NCI-H1436 treated with DMSO at 0.1 percent for 48 hours (cell line): ENCODE measurements around the gene MMP17.

Experiments
- DNase-seq: peaks from one replicate; lab custom pipeline; 2025; lab: John Stamatoyannopoulos, UW

MMP17 gene

GRCh38 chr12:131895640-131896079 lies 67.5 kb downstream of the MMP17 start:
- no peak for DNase-seq

GRCh38 chr12:131896080-131896810 lies 68.1 kb downstream of the MMP17 start:
- DNase-seq: no peak

- DNase-seq: no peak
Measured at GRCh38 chr12:131896811-131897270, 68.6 kb downstream of the MMP17 start.

DNA sequence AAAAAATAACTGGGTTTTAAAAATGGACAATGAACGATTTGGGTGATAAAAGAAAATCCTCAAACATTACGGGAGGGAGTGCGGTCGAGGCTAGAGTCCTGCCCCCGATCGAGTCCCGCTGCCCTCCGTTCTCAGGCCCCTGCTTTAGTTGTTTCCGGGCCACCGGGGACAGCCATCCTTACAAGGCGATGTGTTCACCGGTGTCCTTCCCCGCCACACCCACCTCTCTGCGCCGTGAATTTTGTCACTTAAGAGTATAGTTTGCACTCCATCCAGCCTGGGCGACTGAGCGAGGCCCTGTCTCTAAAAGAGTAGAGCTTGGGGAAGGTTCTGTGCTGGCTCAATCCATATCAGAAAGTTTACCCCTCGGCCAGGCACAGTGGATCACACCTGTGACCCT lies 69.1 kb downstream of the MMP17 start:
- DNase-seq: no peak

GRCh38 chr12:131897875-131898274 lies 69.7 kb downstream of the MMP17 start:
- no peak for DNase-seq

DNA sequence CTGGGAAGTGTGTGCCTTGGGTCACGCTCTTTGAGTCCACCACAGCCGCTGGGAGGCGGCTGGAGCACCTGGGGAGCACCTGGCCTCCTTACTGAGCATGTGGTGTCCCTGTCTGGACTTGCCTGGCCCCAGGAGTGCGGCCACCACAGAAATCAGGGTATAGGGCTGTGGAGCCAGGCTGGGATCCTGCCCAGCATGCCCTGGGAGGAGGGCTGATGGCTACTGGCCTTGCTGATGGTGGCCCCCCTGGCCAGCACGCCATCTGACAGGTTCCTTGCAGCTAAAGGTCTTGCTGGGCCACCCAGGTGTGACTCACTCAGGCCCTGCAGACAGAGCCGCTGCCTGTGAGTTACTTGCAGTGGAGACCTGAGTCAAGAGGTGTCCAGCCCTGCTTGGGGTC lies 72.2 kb downstream of the MMP17 start:
- no peak for DNase-seq
